ENCODE results near the gene EFHC1. TPM values are rescaled to one million over a fixed set of nuclear protein-coding genes. Genes with fewer than 3 reads are reported as not detected.
"Not testable (repeated sequence)": the region's sequence is repeated elsewhere in the genome, so short reads cannot be mapped to it uniquely, and the experiment has no call there.

Gene EFHC1
- total RNA-seq, 2 experiments from 2014 or later, result 3.4 to 4.8 TPM

DNA sequence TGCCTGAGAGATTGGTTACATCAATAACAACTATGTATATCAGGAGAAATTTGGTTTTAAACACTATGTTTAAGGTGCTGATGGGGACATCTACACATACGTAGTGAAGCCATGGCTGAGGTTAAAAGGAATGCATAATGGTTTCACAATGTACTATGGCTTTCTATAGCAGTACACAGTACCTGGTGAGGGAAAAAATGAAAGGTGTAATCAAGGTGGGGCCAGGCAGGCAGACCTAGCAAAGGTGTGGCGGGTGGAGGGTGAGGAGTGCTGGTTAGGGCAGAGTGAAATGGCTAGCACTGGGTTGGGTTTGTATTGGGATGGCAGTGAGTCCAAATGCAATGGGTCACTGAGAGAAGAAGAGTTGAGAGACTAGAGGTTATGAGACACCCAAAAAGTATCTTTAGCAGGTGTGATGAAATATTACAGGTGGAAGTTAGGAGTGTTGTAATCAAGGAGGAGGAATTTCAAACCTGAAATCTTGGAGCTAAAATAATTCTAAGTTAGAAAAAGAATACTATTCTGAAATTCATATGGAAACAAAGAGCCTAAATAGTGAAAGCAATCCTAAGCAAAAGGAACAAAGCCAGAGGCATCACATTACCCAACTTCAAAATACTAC lies 35.9 kb upstream of the EFHC1 start:
- H3K27me3 Mint-ChIP-seq, result no peaks in the 10 kb centered on the region
- no peaks in the 10 kb centered on the region for H3K27me3 ChIP-seq (ENCODE audit: control insufficient read depth in 1 of 2, insufficient read depth in 2 of 2, low read length in 2 of 2)
- intact Hi-C loops (cut with DNase I, micrococcal nuclease), result no loop called here
- CTCF ChIA-PET, result interaction anchor here (0.8 to 1.6 kb wide), 2 partner anchors 12 to 16 kb away, joined by 3 read pairs; no protein-coding TSS in a partner anchor
- H3K4me1 Mint-ChIP-seq (ENCODE audit: low read depth), result peaks cover 79% of the 10 kb centered on the region
- TF ChIP-seq, protein P1, sequence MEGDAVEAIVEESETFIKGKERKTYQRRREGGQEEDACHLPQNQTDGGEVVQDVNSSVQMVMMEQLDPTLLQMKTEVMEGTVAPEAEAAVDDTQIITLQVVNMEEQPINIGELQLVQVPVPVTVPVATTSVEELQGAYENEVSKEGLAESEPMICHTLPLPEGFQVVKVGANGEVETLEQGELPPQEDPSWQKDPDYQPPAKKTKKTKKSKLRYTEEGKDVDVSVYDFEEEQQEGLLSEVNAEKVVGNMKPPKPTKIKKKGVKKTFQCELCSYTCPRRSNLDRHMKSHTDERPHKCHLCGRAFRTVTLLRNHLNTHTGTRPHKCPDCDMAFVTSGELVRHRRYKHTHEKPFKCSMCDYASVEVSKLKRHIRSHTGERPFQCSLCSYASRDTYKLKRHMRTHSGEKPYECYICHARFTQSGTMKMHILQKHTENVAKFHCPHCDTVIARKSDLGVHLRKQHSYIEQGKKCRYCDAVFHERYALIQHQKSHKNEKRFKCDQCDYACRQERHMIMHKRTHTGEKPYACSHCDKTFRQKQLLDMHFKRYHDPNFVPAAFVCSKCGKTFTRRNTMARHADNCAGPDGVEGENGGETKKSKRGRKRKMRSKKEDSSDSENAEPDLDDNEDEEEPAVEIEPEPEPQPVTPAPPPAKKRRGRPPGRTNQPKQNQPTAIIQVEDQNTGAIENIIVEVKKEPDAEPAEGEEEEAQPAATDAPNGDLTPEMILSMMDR (IDR thresholded peaks at IDR 0.05), result no peak
- H3K9me3 ChIP-seq (ENCODE audit: control insufficient read depth in 1 of 2, insufficient read depth in 1 of 2, low read length in 2 of 2), result no peaks in the 10 kb centered on the region
- peaks cover 44% of the 10 kb centered on the region for H3K36me3 Mint-ChIP-seq (ENCODE audit: low read depth)
- no peak overlapping the region for H3K4me3 Mint-ChIP-seq
- H3K9me3 Mint-ChIP-seq, result peaks cover 5% of the 10 kb centered on the region
- POLR2A ChIA-PET, result interaction anchor here (8.2 kb wide), 1 partner anchor 16 kb away, joined by 138 read pairs; no protein-coding TSS in a partner anchor
- H3K4me3 ChIP-seq (ENCODE audit: low read length), result no peak overlapping the region
- H3K27ac Mint-ChIP-seq, result peak overlapping the region; percentile 66
- DNase-seq, result no peak
- peaks cover 35% of the 10 kb centered on the region for H3K4me1 ChIP-seq (ENCODE audit: insufficient read depth, low read length)
- peaks cover 6% of the 10 kb centered on the region for H3K36me3 ChIP-seq (ENCODE audit: insufficient read depth, low read length)
- no peak overlapping the region for H3K27ac ChIP-seq (ENCODE audit: low read depth in 1 of 2, low read length in 2 of 2)
- ATAC-seq (ENCODE audit: poor library complexity), result no peak

DNA sequence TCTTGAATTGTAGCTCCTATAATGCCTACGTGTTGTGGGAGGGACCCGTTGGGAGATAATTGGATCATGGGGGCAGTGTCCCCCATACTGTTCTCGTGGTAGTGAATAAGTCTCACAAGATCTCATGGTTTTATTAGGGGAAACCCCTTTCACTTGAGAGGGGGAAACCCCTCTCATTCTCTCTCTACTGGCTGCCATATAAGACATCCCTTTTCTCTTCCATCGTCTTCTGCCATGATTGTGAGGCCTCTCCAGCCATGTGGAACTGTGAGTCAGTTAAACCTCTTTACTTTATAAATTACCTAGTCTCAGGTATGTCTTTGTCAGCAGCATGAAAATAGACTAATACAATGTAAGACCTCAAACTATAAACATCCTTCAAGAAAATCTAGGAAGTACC lies 35.1 kb upstream of the EFHC1 start:
- peaks cover 39% of the 10 kb centered on the region for H3K4me1 ChIP-seq (ENCODE audit: insufficient read depth, low read length)
- POLR2A ChIA-PET, result interaction anchor here (7.3 to 8.2 kb wide), 2 partner anchors 11 to 15 kb away, joined by 83 to 138 read pairs; no protein-coding TSS in a partner anchor
- H3K4me3 Mint-ChIP-seq, result no peak overlapping the region

DNA sequence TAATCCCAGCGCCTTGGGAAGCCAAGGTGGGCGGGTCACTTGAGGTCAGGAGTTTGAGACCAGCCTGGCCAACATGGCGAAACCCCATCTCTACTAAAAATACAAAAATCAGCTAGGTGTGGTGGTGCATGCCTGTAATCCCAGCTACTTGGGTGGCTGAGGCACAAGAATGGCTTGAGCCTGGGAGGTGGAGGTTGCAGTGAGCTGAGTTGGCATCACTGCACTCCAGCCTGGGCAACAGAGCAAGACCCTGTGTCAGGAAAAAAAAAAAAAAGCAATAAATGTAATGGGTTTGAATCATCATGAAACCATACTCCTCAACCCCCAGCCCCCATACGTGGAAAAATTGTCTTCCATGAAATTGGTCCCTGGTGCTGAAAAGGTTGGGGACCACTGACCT lies 32.0 kb upstream of the EFHC1 start:
- H3K27ac ChIP-seq (ENCODE audit: low read depth in 1 of 2, low read length in 2 of 2), result peak overlapping the region; percentile 63 to 91
- H3K4me1 Mint-ChIP-seq (ENCODE audit: low read depth), result peaks cover 89% of the 10 kb centered on the region
- POLR2A ChIA-PET, result interaction anchor here (0.9 to 8.2 kb wide), 6 partner anchors 12 to 102 kb away, joined by 3 to 138 read pairs (median 79); partner anchors contain the start of genes MCM3 and PAQR8

More for the DNA sequence above, 35.1 kb upstream of the EFHC1 start:
- Histone ChIP-seq H3K27ac (ENCODE audit: low read depth in 1 of 2, low read length in 2 of 2) (no peak overlapping the region), H3K27me3 (ENCODE audit: control insufficient read depth in 1 of 2, insufficient read depth in 2 of 2, low read length in 2 of 2) (no peaks in the 10 kb centered on the region), H3K36me3 (ENCODE audit: insufficient read depth, low read length) (peaks cover 3% of the 10 kb centered on the region), H3K4me3 (ENCODE audit: low read length) (no peak overlapping the region), H3K9me3 (ENCODE audit: control insufficient read depth in 1 of 2, insufficient read depth in 1 of 2, low read length in 2 of 2) (no peaks in the 10 kb centered on the region)
- H3K27ac Mint-ChIP-seq, result peak overlapping the region; percentile 66
- peaks cover 82% of the 10 kb centered on the region for H3K4me1 Mint-ChIP-seq (ENCODE audit: low read depth)
- peaks cover 40% of the 10 kb centered on the region for H3K36me3 Mint-ChIP-seq (ENCODE audit: low read depth)
- H3K27me3 Mint-ChIP-seq, result no peaks in the 10 kb centered on the region
- ATAC-seq (ENCODE audit: poor library complexity) (no peak), DNase-seq (peak in 1 of 14 experiments; percentile 22)
- peaks cover 5% of the 10 kb centered on the region for H3K9me3 Mint-ChIP-seq
- intact Hi-C loops (cut with DNase I, micrococcal nuclease), result no loop called here
- TF ChIP-seq, protein P1 (IDR thresholded peaks at IDR 0.05), result no peak
- CTCF ChIA-PET, result interaction anchor here (0.6 to 1.6 kb wide), 3 partner anchors 13 to 23 kb away, joined by 3 read pairs; no protein-coding TSS in a partner anchor

More for the DNA sequence above, 32.0 kb upstream of the EFHC1 start:
- not testable (repeated sequence) for H3K9me3 Mint-ChIP-seq; ATAC-seq (ENCODE audit: poor library complexity); H3K27me3 Mint-ChIP-seq; H3K9me3 ChIP-seq (ENCODE audit: control insufficient read depth in 1 of 2, insufficient read depth in 1 of 2, low read length in 2 of 2); H3K36me3 ChIP-seq (ENCODE audit: insufficient read depth, low read length); H3K4me3 ChIP-seq (ENCODE audit: low read length); H3K27me3 ChIP-seq (ENCODE audit: control insufficient read depth in 1 of 2, insufficient read depth in 2 of 2, low read length in 2 of 2); H3K4me3 Mint-ChIP-seq; DNase-seq
- peaks cover 19% of the 10 kb centered on the region for H3K36me3 Mint-ChIP-seq (ENCODE audit: low read depth)
- peak overlapping the region; percentile 97 for H3K27ac Mint-ChIP-seq
- intact Hi-C loops (cut with DNase I, micrococcal nuclease), result loop anchor here in 1 of 2 experiments (2.0 kb wide), 1 partner anchor 23 kb away; no protein-coding TSS in a partner anchor
- H3K4me1 ChIP-seq (ENCODE audit: insufficient read depth, low read length), result peaks cover 46% of the 10 kb centered on the region
- CTCF ChIA-PET, result interaction anchor here (1.0 to 6.2 kb wide), 4 partner anchors 10 to 26 kb away, joined by 3 to 55 read pairs (median 18); partner anchors contain the start of gene PAQR8
